ENCODE measurements around the gene CAMTA1.

The CAMTA1 gene

DNA sequence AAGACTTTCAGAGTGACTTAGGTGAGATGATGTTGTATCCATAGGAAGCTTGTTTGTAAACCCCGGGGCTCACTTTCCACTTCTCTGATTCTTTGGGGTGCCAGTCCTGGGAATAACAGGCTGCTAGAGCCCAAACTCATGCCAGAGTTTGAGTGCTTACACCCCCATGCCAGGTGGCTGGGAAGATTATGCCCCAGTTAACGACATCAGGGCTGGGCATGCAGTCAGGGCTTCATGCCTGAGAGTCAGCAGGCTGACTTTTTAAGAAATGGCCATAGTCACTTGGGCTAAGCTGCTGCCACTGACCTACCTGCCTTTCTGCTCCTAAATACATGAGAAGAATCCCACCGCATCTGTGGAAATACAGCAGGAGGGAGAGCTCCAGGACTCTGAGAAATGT, 560.3 kb downstream of the CAMTA1 start:
- Histone ChIP-seq H3K4me2 (ENCODE audit: low read depth, low read length) (no peak overlapping the region), H3F3A (ENCODE audit: insufficient read depth, low read length) (no peaks in the 10 kb centered on the region), H3K4me3 (ENCODE audit: low read length) (no peak overlapping the region), H2AFZ (ENCODE audit: low read length) (no peak overlapping the region), H3K9me3 (replicated peaks; ENCODE audit: insufficient read depth, low read length) (no peaks in the 10 kb centered on the region), H3K27me3 (replicated peaks; ENCODE audit: insufficient read depth, low read length) (peaks cover 92% of the 10 kb centered on the region), H3K4me1 (ENCODE audit: low read length) (no peaks in the 10 kb centered on the region), H3K36me3 (replicated peaks; ENCODE audit: insufficient read depth, low read length) (no peaks in the 10 kb centered on the region), H3K9me2 (replicated peaks; ENCODE audit: insufficient read depth, low read length) (no peaks in the 10 kb centered on the region), H3K79me2 (ENCODE audit: low read length) (no peaks in the 10 kb centered on the region), H4K20me1 (ENCODE audit: insufficient read depth, low read length) (no peaks in the 10 kb centered on the region), H3K9ac (ENCODE audit: low read length) (no peak overlapping the region), H3K27ac (ENCODE audit: low read length) (no peak overlapping the region)
- DNase-seq = no peak
- TF ChIP-seq EZH2 (optimal IDR thresholded peaks at IDR 0.05; ENCODE audit: low read depth, low read length) (no peak), EZH2phosphoT487 (IDR thresholded peaks at IDR 0.05; ENCODE audit: low read length) (no peak)
- TF ChIP-seq, protein P1, sequence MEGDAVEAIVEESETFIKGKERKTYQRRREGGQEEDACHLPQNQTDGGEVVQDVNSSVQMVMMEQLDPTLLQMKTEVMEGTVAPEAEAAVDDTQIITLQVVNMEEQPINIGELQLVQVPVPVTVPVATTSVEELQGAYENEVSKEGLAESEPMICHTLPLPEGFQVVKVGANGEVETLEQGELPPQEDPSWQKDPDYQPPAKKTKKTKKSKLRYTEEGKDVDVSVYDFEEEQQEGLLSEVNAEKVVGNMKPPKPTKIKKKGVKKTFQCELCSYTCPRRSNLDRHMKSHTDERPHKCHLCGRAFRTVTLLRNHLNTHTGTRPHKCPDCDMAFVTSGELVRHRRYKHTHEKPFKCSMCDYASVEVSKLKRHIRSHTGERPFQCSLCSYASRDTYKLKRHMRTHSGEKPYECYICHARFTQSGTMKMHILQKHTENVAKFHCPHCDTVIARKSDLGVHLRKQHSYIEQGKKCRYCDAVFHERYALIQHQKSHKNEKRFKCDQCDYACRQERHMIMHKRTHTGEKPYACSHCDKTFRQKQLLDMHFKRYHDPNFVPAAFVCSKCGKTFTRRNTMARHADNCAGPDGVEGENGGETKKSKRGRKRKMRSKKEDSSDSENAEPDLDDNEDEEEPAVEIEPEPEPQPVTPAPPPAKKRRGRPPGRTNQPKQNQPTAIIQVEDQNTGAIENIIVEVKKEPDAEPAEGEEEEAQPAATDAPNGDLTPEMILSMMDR (IDR thresholded peaks at IDR 0.05; ENCODE audit: low read length) = no peak

DNA sequence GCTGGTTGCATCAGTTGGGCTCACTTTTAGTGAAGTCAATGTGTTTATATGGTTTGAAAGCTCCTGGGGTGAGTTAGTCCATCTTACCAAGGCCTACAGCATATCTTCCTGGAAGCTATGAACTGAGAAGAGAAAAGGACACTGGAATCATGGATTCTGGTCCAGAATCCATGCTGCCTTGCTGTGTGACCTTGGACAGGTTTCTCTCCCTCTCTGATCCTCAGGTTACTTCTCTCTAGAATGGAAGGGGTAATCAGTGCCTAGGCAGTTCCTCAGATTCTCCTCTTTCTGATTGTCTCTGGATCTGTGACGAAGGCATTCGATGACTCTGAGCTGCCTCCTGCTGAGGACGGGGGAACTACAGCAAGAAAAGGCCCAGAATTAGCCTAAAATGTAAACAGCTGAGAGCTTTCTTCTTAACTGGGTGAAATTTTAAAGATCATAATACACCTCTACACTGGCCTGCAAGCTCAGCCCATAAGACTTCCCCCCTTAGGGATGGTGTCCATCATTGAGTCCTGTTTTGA, 560.9 kb downstream of the CAMTA1 start:
- TF ChIP-seq EZH2 (optimal IDR thresholded peaks at IDR 0.05; ENCODE audit: low read depth, low read length) (no peak), EZH2phosphoT487 (IDR thresholded peaks at IDR 0.05; ENCODE audit: low read length) (no peak)
- TF ChIP-seq, protein P1 (IDR thresholded peaks at IDR 0.05; ENCODE audit: low read length) = no peak

DNA sequence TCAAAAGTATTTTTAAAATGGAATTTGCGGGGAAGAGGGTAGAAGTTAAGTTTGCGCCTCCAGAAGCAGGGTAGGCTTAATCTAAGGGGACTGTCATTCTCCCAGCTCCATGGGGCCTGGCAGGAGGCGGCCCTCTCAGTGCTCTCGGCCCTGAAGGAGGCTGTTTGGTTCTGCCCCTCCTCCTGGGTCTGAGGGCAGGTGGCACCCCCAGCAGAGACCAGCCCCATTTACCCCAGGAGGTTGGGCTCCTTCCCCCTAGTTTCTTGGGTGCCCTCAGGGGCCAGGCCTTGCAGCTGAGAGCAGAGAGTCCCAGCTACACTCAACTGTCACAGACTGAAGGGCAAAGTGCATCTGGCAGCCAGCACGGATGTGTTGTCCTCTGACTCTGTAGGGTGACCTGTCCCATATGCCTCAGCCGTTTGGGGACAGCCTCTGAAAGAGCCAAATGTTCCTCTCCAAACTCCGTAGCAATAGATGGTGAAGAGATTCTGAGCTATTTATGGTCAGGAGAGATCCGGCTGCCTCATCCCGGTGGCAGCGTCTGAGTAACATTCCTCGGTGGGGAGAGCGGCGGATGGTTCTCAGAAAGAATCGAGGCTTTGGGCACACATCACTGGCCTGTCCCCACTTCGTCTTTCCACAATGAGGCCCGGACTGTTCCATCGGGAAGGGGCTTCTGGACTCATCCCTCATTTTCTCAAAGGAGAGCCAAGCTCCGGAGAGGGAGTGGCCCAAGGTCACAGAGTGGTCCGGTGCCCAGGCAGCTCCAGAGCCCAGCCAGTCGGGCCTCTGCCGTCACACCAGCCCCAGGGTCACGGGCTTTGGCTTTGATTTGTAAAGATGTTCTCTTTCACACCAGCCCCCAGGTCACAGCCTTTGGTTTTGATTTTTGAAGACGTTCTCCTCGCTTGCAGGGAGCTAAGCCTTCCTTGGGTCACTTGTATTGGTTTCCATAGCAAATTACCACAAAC, 561.6 kb downstream of the CAMTA1 start:
- Histone ChIP-seq H3K27me3 (replicated peaks; ENCODE audit: insufficient read depth, low read length) (peaks cover 95% of the 10 kb centered on the region), H2AFZ (ENCODE audit: low read length) (no peak overlapping the region), H3K9ac (ENCODE audit: low read length) (no peak overlapping the region), H3K4me1 (ENCODE audit: low read length) (no peaks in the 10 kb centered on the region), H3K27ac (ENCODE audit: low read length) (no peak overlapping the region), H3K79me2 (ENCODE audit: low read length) (no peaks in the 10 kb centered on the region), H3K9me3 (replicated peaks; ENCODE audit: insufficient read depth, low read length) (no peaks in the 10 kb centered on the region), H3K4me3 (ENCODE audit: low read length) (no peak overlapping the region), H3K4me2 (ENCODE audit: low read depth, low read length) (no peak overlapping the region), H3F3A (ENCODE audit: insufficient read depth, low read length) (no peaks in the 10 kb centered on the region), H3K36me3 (replicated peaks; ENCODE audit: insufficient read depth, low read length) (no peaks in the 10 kb centered on the region), H4K20me1 (ENCODE audit: insufficient read depth, low read length) (no peaks in the 10 kb centered on the region), H3K9me2 (replicated peaks; ENCODE audit: insufficient read depth, low read length) (no peaks in the 10 kb centered on the region)
- DNase-seq = no peak
- TF ChIP-seq EZH2 (optimal IDR thresholded peaks at IDR 0.05; ENCODE audit: low read depth, low read length) (no peak), EZH2phosphoT487 (IDR thresholded peaks at IDR 0.05; ENCODE audit: low read length) (no peak)
- TF ChIP-seq, protein P1 (IDR thresholded peaks at IDR 0.05; ENCODE audit: low read length) = no peak

More for the DNA sequence above, 560.9 kb downstream of the CAMTA1 start:
- Histone ChIP-seq H4K20me1 (ENCODE audit: insufficient read depth, low read length) (no peaks in the 10 kb centered on the region), H3K9me2 (replicated peaks; ENCODE audit: insufficient read depth, low read length) (no peaks in the 10 kb centered on the region), H3K4me3 (ENCODE audit: low read length) (no peak overlapping the region), H2AFZ (ENCODE audit: low read length) (no peak overlapping the region), H3K79me2 (ENCODE audit: low read length) (no peaks in the 10 kb centered on the region), H3K27ac (ENCODE audit: low read length) (no peak overlapping the region), H3K27me3 (replicated peaks; ENCODE audit: insufficient read depth, low read length) (peaks cover 95% of the 10 kb centered on the region), H3K4me2 (ENCODE audit: low read depth, low read length) (no peak overlapping the region), H3K4me1 (ENCODE audit: low read length) (no peaks in the 10 kb centered on the region), H3F3A (ENCODE audit: insufficient read depth, low read length) (no peaks in the 10 kb centered on the region), H3K9ac (ENCODE audit: low read length) (no peak overlapping the region), H3K9me3 (replicated peaks; ENCODE audit: insufficient read depth, low read length) (no peaks in the 10 kb centered on the region), H3K36me3 (replicated peaks; ENCODE audit: insufficient read depth, low read length) (no peaks in the 10 kb centered on the region)
- DNase-seq = no peak
